NCI-H2171 treated with DMSO at 0.1 percent for 48 hours (cell line): ENCODE data around the gene MEGF11.

Source experiments
- DNase-seq: peaks from one replicate; lab custom pipeline; 2025; lab: John Stamatoyannopoulos, UW

Gene MEGF11

DNA sequence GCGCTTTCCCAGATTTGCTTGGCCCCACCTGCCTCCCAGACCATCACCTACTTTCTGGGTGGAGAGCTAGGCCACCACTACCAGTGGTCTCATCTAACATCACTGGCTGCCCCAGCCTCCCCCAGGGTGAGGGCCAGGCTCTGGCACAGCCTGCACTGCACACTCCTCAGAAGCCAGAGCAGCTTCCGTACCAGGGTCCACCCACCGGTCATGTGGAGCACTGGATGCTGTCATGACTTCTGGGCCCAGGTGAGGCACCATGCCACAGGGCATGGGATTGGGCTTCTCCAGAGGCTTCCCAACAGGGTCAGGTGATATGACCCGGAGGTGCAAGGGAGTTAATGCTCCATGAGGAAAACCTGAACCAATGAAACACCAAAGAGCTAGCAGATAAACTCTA is 14.0 kb downstream of the MEGF11 start:
- DNase-seq, result no peak

DNA sequence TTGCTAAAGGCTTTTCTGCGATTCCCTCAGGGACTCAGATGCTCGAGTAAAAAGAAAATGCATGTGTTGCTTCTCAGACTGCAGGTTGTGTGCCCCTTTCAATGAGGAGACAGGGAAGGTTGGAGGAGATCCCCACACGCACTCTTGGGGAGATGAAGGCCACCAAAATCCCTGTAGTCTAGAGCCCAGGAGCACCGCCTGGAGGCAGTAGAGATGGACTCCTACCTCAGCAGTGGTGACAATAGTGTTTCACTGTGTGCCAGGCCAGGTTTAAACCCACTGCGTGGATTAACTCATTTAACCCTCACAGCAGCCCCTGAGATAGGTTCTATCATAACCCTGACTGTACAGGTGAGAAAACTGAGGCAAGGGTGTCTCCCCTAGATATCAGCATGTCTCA is 15.2 kb downstream of the MEGF11 start:
- DNase-seq, result no peak

DNA sequence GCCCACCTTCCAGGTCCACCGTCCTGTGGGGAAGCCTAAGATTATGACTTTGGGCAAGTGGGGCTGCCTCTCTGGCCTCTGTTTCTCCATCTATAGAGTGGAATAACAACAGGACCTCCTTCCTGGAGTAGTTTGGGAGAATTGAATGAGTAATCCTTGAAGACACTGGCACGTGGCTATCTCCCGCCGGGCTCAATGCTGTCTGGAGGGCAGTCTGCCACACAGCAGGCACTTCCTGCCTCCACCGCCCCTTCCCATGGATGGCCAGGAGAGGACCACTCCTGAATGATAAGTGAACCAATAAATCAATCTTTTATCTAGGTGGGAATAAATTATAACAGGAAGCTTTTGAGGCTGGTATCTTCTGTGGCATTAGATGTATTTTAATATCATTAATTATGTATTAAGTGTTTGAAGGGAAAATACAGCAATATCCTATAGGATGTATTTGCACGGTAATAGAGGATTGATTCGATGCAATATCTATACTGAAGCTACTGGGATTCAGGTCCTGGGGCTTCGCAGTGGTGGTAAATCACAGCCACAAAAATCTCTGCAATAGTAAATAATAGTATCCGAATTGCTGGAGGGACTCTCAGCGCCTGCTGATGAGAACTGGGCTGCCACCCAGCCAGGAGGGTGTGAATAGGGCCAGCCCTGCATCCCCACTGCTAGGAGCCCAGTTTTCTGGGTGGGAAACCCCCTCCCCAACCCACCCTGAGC is 15.9 kb downstream of the MEGF11 start:
- DNase-seq, result no peak

DNA sequence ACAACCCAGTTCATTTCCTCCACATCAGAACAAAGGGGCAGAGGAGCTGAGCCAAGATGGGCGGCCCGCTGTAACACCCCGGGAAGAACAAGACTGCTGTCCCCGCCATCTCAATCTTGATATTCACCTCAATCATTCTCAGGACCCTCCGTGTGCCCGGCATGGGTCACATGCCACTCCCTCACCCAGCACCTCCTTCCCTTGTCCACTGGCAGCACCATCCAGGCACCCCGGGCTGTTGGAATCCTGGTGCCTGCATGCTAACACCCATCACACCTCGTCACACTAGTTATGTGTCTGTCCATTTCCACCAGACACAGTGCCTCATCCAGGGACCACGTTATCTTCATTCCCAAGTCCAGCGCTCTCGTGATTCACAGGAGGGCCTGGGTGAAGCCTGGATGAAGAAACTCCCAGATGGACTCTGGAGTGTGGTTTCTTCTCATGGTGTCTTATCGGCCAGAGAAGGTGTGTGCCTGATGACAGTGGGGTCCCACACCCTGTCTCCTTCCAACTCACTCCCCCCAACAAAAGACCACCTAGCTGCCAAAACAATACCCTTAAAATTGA is 16.7 kb downstream of the MEGF11 start:
- no peak for DNase-seq

DNA sequence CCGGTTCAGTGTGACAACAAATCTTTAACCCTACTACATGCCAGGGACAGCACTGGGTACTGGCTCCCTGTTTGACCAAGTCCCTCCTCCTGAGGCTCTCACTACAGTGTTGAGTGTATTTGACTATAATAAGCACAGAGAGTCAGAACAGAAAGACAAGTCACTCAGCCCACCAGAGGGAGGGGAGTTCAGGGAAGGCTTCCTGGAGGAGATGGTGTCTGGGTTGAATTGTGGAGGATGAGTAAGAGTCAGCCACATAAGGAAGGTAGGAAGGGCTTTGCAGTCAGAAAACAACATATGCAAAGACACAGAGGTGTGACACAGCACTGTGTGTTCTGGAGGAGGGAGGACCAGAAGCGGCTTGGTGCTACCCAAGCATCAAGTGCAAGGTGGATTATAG is 17.7 kb downstream of the MEGF11 start:
- DNase-seq, result no peak

DNA sequence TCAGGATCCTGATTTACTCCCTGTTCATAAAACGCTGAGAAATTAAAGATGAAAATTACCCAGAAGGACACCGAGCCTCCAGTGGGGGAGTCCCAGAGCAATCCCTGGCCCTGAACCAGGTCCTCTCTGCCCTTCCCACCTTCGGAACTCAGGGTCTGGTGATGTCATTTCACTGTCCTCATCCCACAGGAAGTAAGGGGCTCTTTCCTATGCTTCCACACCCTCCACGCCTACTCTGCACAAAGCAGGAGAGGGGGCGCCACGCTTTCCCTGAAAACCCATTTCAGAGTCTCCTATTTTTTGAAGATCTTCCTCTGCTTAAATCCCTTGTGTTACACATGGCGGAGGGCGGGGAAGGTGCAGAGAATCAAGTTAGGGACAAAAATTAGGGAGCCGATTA is 18.8 kb downstream of the MEGF11 start:
- DNase-seq, result no peak

DNA sequence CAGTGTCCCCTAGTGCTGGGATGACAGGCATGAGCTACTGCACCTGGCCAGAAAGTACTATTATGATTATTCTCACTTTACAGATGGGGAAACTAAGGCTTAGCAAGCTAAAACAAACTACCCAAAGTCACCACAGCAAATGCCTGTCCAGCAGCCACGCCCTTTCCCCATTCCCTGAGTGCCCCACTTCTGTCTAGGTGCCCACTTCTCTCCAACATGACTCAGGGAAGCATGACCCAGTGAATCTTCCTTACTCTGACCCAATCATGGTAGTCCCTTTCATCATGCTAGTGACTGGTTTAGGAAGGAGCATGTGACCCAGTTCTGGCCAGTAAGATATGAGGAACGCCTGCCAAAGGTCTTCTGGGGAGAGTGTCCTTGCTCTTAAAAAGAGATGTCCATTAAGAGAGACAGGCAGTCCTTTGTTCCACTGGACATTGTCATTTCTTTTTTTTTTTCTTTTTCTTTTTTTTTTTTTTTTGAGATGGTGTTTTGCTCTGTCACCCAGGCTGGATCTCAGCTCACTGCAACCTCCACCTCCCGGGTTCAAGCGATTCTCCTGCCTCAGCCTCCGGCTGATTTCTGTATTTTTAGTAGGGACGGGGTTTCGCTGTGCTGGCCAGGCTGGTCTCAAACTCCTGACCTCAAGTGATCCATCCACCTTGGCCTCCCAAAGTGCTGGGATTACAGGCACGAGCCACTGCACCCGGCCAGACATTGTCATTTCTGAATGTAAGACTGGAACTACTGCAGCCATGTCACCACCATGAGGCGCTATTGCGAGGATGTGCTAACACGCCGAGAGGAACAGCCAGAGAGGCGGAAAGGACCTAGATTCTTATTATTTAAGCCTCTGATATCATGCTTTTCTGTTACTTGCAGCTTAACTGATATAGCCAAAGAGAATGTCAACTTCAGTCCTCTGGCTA is 19.8 kb downstream of the MEGF11 start:
- no peak for DNase-seq

DNA sequence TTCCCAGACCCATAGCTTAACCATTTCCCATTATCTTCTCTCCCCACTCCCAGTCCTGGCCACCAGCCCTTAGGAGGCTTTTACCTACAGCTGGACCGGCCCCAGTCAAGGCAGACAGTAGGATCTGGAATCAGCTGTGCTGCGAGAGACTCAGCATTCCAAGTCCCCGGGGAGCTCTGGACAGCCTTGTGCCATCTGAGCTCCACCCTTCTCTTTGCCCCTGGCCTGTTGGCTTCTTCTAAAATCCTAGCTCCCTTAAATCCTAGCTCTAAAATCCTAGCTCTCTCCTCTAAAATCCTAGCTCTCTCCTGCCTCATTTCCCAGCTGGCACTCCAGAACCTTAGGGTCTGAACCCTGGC is 21.3 kb downstream of the MEGF11 start:
- DNase-seq, result no peak

DNA sequence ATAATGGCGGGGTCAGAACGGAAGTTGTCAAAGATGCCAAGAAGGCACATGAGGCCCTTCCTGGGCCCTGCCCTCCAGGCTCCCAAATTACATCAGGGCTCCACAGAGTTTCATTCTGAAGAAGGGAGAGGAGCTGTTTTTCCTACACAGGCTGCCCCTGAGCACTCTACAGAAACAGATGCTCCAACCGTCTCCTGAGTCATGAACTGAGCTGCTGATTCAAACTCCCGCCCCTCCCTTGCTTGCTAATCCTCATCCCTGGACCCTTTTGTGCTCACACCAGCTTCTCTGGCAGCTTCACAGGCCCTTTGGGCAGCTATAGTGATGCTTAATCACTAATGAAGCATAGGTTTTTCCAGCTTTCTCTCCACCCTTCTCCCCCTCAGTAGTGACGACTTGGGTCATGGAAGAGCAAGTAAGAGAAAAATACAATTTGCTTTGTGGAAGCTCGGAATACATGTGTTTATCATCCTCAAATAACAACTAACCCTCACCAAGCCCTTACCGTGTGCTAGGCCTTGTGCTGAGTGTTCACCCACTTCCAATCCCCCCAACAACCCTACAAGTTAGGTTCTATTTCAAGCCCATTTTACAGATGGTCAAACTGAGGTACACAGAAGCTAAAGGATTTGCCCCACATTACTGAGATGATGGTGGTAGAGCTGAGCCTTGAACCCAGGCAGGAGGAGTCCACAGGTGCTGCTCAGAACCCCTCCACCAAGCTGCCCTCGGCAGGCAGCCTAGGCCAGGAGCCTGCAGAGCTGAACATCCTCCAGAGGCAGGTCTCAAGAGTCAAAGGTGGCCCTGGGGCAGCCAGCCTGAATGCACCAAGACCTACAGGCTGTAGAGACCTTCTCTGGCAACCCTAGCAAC is 21.9 kb downstream of the MEGF11 start:
- DNase-seq, result peak; percentile 57

DNA sequence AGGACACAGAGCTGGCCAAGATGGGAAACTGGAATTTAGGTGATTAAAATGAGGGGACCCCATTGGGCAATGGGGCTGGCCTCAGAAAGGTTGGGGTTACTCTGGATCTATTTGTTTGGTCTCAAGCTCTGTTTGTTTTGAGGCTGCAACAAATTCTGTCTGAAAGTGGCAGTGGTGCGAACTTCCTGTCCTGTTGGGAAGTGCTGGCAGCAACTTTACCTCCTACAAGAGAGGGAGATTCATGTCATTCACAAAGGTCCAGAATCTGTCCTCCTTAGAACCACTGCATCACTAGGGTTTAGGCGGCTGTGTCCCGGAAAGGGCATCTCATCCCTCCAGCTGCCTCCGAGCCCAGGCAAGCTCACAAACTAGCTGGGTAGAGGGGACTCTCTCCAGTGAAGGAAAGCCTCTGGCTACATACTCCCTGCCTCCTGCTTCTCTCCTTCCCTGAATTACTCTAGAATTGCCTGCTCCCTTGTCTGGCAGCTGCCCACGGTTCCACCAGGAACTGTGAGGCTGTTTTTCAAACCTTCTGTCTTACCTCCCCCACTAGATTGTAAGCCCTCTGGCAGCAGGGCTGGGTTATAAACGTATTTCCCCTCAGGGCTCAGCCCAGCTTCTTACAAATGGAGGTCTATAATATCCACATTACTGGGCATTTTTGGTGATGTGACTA is 23.6 kb downstream of the MEGF11 start:
- no peak for DNase-seq

DNA sequence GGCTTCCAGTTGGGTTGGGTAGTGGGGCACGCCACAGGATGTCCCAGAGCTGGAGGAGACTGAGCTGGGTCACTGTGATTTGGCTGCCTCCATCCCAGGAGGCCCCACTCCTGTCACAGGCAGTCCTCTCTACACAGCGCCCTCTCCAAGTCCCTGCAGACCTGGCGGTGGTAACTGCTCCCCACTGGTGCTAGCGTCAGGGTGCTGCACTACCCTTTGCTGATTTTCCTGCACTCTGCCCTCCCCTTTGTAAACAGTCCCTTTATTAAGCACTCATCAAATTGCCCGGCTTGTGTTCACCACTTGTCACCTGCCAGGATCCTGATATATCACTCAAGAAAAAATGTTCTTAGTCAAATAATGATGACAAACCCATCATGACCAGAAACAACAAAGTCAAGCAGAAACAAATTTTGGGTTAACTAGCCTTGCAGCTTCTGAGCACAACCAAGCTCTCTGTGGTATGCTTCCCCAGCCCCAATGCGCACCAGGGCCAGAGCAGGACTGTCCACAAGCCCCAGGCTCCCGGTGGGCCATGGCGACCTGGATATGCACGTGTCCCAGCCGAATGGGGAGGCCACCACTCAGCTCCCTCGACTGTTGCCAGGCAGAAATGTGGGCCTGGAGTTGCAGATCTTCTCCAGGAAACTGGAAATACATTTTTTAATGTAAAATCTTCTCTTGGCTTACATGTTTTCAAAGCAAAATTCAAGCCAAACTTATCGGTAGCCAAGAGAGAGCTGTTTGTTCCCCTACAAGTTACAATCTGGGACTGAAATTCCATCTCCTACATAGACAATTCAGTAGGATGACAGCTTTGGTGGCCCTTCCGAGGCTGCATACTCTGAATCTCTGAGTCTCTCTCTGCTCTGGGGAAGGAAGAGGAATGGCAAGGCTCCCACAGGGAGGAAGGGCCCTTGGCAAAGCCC is 24.5 kb downstream of the MEGF11 start:
- DNase-seq, result no peak

DNA sequence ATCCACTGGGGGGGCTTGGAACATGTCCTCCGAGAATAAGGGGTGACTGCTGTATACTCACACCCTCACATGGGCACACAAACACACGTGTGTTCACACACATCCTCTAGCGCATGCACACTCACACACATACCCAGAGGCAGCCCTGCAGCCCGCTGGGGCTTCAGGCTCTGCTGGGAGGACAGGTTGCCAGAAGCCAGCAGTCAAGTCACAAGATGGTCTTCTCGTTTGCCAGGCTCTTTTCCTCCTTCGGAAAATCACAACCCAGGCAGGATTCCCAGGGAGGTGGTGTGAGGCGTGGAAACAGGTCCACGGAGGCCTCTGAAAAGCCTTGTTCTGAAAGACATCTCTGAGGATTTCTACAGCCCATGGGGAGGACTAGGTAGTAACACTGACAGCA is 26.8 kb downstream of the MEGF11 start:
- no peak for DNase-seq

DNA sequence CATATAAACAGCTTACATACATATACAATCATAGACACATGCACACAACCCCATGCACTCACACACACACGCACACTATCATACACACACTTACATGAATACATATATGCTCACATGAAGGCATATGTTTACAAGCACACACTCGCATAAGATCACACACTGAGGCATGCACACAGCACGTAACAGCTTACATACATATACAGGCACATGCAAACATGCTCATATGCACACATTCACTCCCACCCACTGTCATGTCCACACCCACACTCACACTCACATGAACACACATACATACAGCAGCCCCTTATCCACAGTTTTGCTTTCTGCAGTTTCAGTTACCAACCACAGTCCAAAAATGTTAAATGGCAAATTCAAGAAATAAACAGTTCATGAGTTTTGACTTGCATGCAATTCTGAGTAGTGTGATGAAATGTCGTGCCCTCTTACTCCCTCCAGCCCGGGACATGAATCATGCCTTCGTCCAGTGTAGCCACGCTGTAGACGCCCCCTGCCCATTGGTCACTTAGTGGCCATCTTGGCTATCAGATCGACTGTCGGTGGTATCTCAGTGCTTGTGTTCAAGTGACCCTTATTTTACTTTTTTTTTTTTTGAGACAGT is 27.8 kb downstream of the MEGF11 start:
- DNase-seq, result no peak

DNA sequence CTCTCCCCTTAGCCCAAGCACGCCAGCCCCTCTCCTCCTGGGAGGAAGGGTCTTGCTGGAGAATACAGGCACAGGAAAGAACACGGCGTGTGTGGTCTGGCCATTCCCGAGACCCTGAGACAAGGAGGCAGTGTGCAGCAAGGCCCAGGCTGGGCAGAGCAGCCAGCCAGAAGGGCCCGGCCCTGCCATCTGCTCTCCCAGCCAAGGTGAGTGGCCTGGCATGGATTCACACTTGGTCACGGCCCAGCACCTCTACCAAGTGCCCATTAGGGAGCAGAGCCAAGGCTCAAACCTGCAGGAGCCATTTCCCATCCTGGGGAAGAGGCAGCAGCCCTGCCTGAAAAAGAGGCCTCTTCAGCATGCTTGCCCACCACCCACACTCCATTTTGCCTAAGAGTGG is 28.6 kb downstream of the MEGF11 start:
- no peak for DNase-seq

DNA sequence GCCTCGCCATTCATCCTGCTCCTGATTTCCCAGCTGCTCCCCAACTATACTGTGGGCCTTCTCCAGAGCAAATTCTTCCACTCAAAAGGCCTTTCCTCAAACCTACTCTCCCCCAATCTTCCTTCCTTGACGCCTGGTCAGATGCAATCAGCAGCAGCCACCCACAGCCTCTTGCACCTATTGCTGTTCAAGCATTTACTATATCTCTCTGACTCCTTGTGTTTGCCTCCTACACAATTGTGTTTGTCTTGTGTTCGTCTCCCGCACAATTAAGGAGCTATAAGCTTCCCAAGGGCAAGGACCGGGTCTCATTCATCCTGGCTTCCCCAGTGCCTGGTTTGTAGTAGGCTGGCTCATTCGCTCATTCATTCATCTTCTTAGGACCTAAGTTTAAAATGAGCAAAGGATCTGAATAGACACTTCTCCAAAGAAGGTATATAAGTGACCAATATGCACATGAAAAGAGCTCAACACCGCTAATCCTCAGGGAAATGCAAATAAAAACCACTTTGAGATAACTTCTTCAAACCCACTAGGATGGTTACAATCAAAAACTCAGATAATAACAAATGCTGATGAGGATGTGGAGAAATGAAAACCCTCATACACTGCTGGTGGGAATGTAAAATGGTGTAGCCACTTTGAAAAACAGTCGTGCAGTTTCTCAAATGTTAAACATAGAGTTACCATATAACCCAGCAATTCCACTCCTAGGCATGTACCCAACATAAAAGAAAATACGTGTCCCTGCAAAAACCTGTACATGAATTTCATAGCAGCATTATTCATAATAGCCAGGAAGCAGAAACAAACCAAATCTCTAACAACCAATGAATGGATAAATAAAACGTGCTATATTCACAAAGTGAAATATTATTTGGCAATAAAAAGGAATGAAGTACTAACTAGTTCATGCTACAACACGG is 31.0 kb downstream of the MEGF11 start:
- no peak for DNase-seq

DNA sequence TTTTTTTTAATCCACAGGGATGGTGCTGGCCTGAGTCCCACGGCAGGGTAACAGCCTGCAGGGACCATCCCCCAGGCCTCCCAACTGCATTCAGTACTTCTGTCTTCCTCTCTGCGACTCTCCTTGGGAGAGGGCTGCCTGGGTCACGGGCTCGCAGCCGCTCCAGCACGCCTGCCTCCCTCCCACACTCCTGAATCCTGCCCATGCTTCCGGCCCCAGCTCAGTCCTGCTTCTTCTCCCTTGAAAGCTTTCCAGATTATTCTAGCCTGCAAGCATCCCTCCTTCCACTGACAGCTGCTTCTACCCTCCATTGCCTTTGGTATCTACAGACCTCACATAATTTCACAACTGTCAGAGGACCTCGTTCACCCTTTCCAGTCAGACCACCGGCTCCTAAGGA is 32.4 kb downstream of the MEGF11 start:
- no peak for DNase-seq

DNA sequence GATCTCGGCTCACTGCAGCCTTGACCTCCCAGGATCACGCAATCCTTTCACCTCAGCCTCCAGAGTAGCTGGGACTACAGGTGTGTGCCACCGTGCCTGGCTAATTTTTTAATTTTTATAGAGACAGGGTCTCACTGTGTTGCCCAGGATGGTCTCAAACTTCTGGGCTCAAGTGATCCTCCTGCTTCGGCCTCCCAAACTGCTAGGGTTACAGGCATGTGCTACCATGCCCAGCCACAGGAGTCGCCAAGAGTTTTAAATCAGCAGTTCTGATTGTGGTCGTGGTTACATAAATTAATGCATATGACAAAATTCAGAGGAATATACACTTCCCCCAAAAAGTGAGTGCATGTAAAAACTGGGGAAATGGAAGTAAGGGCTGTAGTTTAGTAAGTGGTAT is 32.9 kb downstream of the MEGF11 start:
- no peak for DNase-seq

DNA sequence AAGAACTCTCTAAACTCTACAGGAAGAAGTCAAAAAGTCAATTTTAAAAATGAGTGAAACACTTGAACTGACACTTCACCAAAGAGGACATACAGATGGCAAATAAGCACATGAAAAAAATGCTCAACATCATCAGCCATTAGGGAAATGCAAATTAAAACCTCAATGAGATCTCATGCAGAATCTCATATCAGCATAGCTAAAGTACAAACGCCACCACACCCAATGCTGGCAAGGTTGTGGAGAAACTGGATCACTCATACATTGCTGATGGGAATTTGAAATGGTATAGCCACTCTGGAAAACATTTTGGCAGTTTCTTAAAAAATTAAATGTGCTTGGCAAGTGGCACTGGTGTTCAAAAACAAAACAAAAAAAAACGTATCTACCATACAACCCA is 34.2 kb downstream of the MEGF11 start:
- no peak for DNase-seq

DNA sequence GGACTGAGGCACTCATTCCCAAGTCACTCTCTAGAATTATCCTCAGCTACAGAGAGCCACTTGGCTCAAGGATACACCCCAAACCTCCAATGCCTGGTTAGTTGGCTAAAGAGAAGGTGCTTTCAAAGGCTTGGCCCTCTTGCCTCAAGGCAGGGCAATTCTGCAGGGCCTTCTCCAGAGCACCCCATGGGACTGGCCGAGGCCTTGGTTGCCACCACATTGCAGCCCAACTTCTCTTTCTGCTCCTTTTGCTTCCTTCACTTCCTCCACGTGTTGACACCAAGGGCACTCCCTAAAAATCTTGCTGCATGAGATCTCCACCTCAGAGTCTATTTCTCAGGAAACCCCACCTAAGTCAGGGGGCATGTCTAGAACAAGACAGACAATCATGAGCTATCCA is 36.7 kb downstream of the MEGF11 start:
- DNase-seq, result no peak
